HepG2 (cell line): ENCODE results near the gene CBX5. TPM values are rescaled to one million over a fixed set of nuclear protein-coding genes. Genes with fewer than 3 reads are reported as not detected.

Experiments
- BHLHE40 ChIP-seq: IDR thresholded peaks from 2 replicates; pipeline ENCODE4 v1.6.1; 2011; ENCODE audit warnings: low read length, improper control_type of control experiment
- MAFK ChIP-seq, 2 experiments: IDR thresholded peaks in 1 of 2; conservative IDR thresholded peaks in 1 of 2; 2 replicates each; pipeline ENCODE4 v1.6.1; 2011; ENCODE audit warnings: improper control_type of control experiment in 2 of 2, low read length in 2 of 2
- NR1H2 ChIP-seq: sonication (generic); formaldehyde crosslinking; IDR thresholded peaks from 2 replicates; pipeline ENCODE4 v1.8.1; 2022; ENCODE audit warnings: low read depth, missing genetic modification reagents, borderline replicate concordance
- PAXIP1 ChIP-seq: sonication (generic); formaldehyde crosslinking; conservative IDR thresholded peaks from 2 replicates; pipeline ENCODE4 v1.4.0; 2020; ENCODE audit warnings: mild to moderate bottlenecking, missing genetic modification reagents, moderate library complexity
- POLR2G ChIP-seq: fragments of 200-400 bp; formaldehyde crosslinking; IDR thresholded peaks from 2 replicates; pipeline ENCODE4 v1.6.1; 2018; ENCODE audit warnings: mild to moderate bottlenecking, low read depth, low read length, moderate library complexity
- TGIF2 ChIP-seq: IDR thresholded peaks from 2 replicates; pipeline ENCODE4 v1.6.1; 2016; ENCODE audit warnings: control low read depth, missing compliant biosample characterization
- ZFY ChIP-seq: sonication (generic); formaldehyde crosslinking; IDR thresholded peaks from 2 replicates; pipeline ENCODE4 v1.4.0; 2020; ENCODE audit warnings: missing genetic modification reagents
- ZNF34 ChIP-seq: sonication (generic); formaldehyde crosslinking; IDR thresholded peaks from 2 replicates; pipeline ENCODE4 v1.4.0; 2020; ENCODE audit warnings: mild to moderate bottlenecking, missing genetic modification reagents, borderline replicate concordance
- ZNF383 ChIP-seq: sonication (generic); formaldehyde crosslinking; IDR thresholded peaks from 2 replicates; pipeline ENCODE4 v1.4.0; 2020; ENCODE audit warnings: missing genetic modification reagents, mild to moderate bottlenecking, borderline replicate concordance
- ZNF431 ChIP-seq: sonication (generic); formaldehyde crosslinking; IDR thresholded peaks from 2 replicates; pipeline ENCODE4 v1.9.0; 2022; ENCODE audit warnings: missing genetic modification reagents, low read depth, mild to moderate bottlenecking, borderline replicate concordance
- ZNF678 ChIP-seq: sonication (generic); formaldehyde crosslinking; IDR thresholded peaks from 2 replicates; pipeline ENCODE4 v1.4.0; 2020; ENCODE audit warnings: mild to moderate bottlenecking, missing genetic modification reagents
- polyA plus RNA-seq, 8 experiments: library from polyadenylated mRNA; depleted of rRNA in 3 of 8; stranded (reverse) in 7 of 8; unstranded in 1 of 8; fragments of >200 nt; fragmentation: Illumina TruSeq in 4 of 8; extraction: Trizol in 4 of 8; gene quantifications; 2 replicates each; pipeline versions ENCODE4 v1.2.1 to v1.2.3, GENCODE V29; 2011 to 2016; ENCODE audit warnings: low read depth in 4 of 8, missing spikeins in 1 of 8, mixed read lengths in 1 of 8; ENCODE audit not compliant: insufficient read depth in 1 of 8
- total RNA-seq, 5 experiments: library from RNA; depleted of rRNA; stranded (reverse); fragments of >200 nt; fragmentation: Illumina TruSeq; extraction: Trizol; gene quantifications; 2 replicates each; pipeline ENCODE4 v1.2.3, GENCODE V29; 2016; ENCODE audit warnings: low read depth in 1 of 5
- TF ChIP-seq, protein P1 (sequence below): sonication (generic); formaldehyde crosslinking; IDR thresholded peaks from 2 replicates; pipeline ENCODE4 v1.5.1; 2020; ENCODE audit warnings: mild to moderate bottlenecking, moderate library complexity, missing genetic modification reagents
- TF ChIP-seq, protein P2 (sequence below), 2 experiments: sonication (generic) in 1 of 2; formaldehyde crosslinking in 1 of 2; IDR thresholded peaks; 2 replicates each; pipeline versions ENCODE4 v1.4.0 to v1.6.1; 2016 to 2020; ENCODE audit warnings: borderline replicate concordance in 1 of 2, low read depth in 1 of 2, mild to moderate bottlenecking in 1 of 2, missing genetic modification reagents in 1 of 2
- TF ChIP-seq, protein P3 (sequence below): sonication (generic); formaldehyde crosslinking; IDR thresholded peaks from 2 replicates; pipeline ENCODE4 v1.5.0; 2020; ENCODE audit warnings: mild to moderate bottlenecking, low read depth, missing genetic modification reagents, borderline replicate concordance
- TF ChIP-seq, protein P4 (sequence below): sonication (generic); formaldehyde crosslinking; conservative IDR thresholded peaks from 2 replicates; pipeline ENCODE4 v1.4.0; 2020; ENCODE audit warnings: missing genetic modification reagents
- TF ChIP-seq, protein P5 (sequence below): IDR thresholded peaks from 2 replicates; pipeline ENCODE4 v1.6.1; 2016; ENCODE audit warnings: low read depth, borderline replicate concordance

Gene CBX5
- total and polyA plus RNA-seq, 2 of the 13 experiments (the other 11 are each of a cell fraction or from before 2014, with no cell fraction given), result 16.0 to 22.2 TPM

GRCh38 chr12:54294152-54294952, 14.4 kb upstream of the CBX5 start (continued):
- TF ChIP-seq, protein P1, sequence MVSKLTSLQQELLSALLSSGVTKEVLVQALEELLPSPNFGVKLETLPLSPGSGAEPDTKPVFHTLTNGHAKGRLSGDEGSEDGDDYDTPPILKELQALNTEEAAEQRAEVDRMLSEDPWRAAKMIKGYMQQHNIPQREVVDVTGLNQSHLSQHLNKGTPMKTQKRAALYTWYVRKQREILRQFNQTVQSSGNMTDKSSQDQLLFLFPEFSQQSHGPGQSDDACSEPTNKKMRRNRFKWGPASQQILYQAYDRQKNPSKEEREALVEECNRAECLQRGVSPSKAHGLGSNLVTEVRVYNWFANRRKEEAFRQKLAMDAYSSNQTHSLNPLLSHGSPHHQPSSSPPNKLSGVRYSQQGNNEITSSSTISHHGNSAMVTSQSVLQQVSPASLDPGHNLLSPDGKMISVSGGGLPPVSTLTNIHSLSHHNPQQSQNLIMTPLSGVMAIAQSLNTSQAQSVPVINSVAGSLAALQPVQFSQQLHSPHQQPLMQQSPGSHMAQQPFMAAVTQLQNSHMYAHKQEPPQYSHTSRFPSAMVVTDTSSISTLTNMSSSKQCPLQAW (CRISPR knock-in tag), result peak; percentile 87
- TF ChIP-seq, protein P2, sequence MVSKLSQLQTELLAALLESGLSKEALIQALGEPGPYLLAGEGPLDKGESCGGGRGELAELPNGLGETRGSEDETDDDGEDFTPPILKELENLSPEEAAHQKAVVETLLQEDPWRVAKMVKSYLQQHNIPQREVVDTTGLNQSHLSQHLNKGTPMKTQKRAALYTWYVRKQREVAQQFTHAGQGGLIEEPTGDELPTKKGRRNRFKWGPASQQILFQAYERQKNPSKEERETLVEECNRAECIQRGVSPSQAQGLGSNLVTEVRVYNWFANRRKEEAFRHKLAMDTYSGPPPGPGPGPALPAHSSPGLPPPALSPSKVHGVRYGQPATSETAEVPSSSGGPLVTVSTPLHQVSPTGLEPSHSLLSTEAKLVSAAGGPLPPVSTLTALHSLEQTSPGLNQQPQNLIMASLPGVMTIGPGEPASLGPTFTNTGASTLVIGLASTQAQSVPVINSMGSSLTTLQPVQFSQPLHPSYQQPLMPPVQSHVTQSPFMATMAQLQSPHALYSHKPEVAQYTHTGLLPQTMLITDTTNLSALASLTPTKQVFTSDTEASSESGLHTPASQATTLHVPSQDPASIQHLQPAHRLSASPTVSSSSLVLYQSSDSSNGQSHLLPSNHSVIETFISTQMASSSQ (IDR thresholded peaks at IDR 0.05; ENCODE audit: low read depth), result no peak
- TF ChIP-seq, protein P2 (CRISPR knock-in tag; IDR thresholded peaks at IDR 0.05; ENCODE audit: borderline replicate concordance), result no peak; the same call in 1 of the 2 replicates
- TF ChIP-seq ZNF383 (CRISPR knock-in tag) (no peak), ZNF34 (CRISPR knock-in tag) (no peak; the same call in 1 of the 2 replicates), PAXIP1 (CRISPR knock-in tag) (peak; percentile 90), ZNF431 (no peak), ZNF678 (CRISPR knock-in tag) (no peak), TGIF2 (CRISPR knock-in tag) (peak; percentile 66), BHLHE40 (no peak), NR1H2 (CRISPR knock-in tag) (no peak), POLR2G (peak; percentile 64), ZFY (CRISPR knock-in tag) (peak; percentile 44; the same call in 1 of the 2 replicates), MAFK (conservative IDR thresholded peaks at IDR 0.05 in 1 of 2, IDR thresholded peaks at IDR 0.05 in 1 of 2; ENCODE audit: low read length in 2 of 2) (no peak)
- TF ChIP-seq, protein P3, sequence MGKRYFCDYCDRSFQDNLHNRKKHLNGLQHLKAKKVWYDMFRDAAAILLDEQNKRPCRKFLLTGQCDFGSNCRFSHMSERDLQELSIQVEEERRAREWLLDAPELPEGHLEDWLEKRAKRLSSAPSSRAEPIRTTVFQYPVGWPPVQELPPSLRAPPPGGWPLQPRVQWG, result no peak
- TF ChIP-seq, protein P4, sequence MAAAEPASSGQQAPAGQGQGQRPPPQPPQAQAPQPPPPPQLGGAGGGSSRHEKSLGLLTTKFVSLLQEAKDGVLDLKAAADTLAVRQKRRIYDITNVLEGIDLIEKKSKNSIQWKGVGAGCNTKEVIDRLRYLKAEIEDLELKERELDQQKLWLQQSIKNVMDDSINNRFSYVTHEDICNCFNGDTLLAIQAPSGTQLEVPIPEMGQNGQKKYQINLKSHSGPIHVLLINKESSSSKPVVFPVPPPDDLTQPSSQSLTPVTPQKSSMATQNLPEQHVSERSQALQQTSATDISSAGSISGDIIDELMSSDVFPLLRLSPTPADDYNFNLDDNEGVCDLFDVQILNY, result no peak
- TF ChIP-seq, protein P5, sequence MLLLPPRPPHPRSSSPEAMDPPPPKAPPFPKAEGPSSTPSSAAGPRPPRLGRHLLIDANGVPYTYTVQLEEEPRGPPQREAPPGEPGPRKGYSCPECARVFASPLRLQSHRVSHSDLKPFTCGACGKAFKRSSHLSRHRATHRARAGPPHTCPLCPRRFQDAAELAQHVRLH, result no peak; the same call in 1 of the 2 replicates
